K562 (cell line): ENCODE results near the gene DNAI7. TPM values are rescaled to one million over a fixed set of nuclear protein-coding genes. Genes with fewer than 3 reads are reported as not detected.

Experiments
- ATAC-seq: fragments of 200-7000 bp; cut with Tn5 transposase; 3 replicates; pipeline ENCODE4 v1.9.1; 2020; ENCODE audit warnings: moderate library complexity
- BruUV-seq: library from RNA; stranded (reverse); fragments of 400-500 nt; replicated peaks from 2 replicates; lab custom pipeline; 2021; lab: Mats Ljungman, UMichigan
- CTCF ChIA-PET: fragments of 300-600 bp; formaldehyde crosslinking; extraction: SDS; loops from one replicate; lab custom pipeline; 2021; ENCODE audit warnings: low intra/inter-chr PET ratio; lab: Yijun Ruan, JAX
- POLR2A ChIA-PET: fragments of 300-600, 350-650 bp; sonication (Branson Sonifier 250); formaldehyde crosslinking; extraction: SDS; loops from one replicate; lab custom pipeline; 2021; ENCODE audit warnings: antibody characterized with exemption, inconsistent platforms; lab: Yijun Ruan, JAX
- DNase-seq, 4 experiments: peaks; one replicate each; pipeline versions ENCODE4 v3.0.0 to v3.0.0-alpha.2; 2011 to 2018; ENCODE audit warnings: low spot score in 3 of 4, mixed read lengths in 3 of 4; ENCODE audit errors: extremely low read depth in 1 of 4
- FAIRE-seq: peaks from 2 replicates; lab custom pipeline; 2011; peaks lifted over from hg19 to GRCh38; lab: Jason Lieb, UNC
- H2AFZ ChIP-seq: 2 replicates; pipeline ENCODE4 v1.6.0; 2011; ENCODE audit warnings: low read depth, low read length, control low read depth, inconsistent platforms
- H3K27ac ChIP-seq: fragments of 200-600 bp; 3 replicates; pipeline ENCODE4 v1.8.0; 2011; ENCODE audit warnings: low read depth, mild to moderate bottlenecking, control low read depth, inconsistent platforms, low read length, moderate library complexity, mixed read lengths; ENCODE audit errors: extremely low read depth
- H3K27me3 ChIP-seq, 2 experiments: fragments of 300-600 bp in 1 of 2; 2 replicates in 1 of 2; 3 replicates in 1 of 2; pipeline versions ENCODE4 v1.6.0 to v1.8.0; 2011; ENCODE audit warnings: inconsistent platforms in 2 of 2, low read length in 2 of 2, mild to moderate bottlenecking in 1 of 2, mixed read lengths in 1 of 2, moderate library complexity in 1 of 2; ENCODE audit not compliant: control insufficient read depth in 2 of 2, insufficient read depth in 2 of 2
- H3K36me3 ChIP-seq: fragments of 300-600 bp; 3 replicates; pipeline ENCODE4 v1.8.0; 2011; ENCODE audit warnings: mild to moderate bottlenecking, low read length, inconsistent platforms; ENCODE audit not compliant: control insufficient read depth, insufficient read depth
- H3K4me1 ChIP-seq, 2 experiments: fragments of 200-600 bp in 1 of 2; replicated peaks in 1 of 2; 2 replicates in 1 of 2; 3 replicates in 1 of 2; pipeline versions ENCODE4 v1.5.1 to v1.8.0; 2011; ENCODE audit warnings: inconsistent platforms in 2 of 2, low read length in 2 of 2, mild to moderate bottlenecking in 1 of 2, mixed read lengths in 1 of 2, moderate library complexity in 1 of 2; ENCODE audit not compliant: control insufficient read depth in 2 of 2, insufficient read depth in 2 of 2
- H3K4me2 ChIP-seq: 2 replicates; pipeline ENCODE4 v1.6.1; 2011; ENCODE audit warnings: low read length, control low read depth, inconsistent platforms, mixed read lengths; ENCODE audit not compliant: insufficient read depth
- H3K4me3 ChIP-seq: fragments of 200-600 bp; sonication (generic), shearing (Covaris generic); 2 replicates; pipeline ENCODE4 v1.5.1; 2016; ENCODE audit warnings: control low read depth, inconsistent platforms
- H3K79me2 ChIP-seq: fragments of 200-600 bp; 3 replicates; pipeline ENCODE4 v1.8.0; 2011; ENCODE audit warnings: low read length, inconsistent platforms; ENCODE audit not compliant: control insufficient read depth, insufficient read depth
- H3K9ac ChIP-seq, 2 experiments: 2 replicates each; pipeline versions ENCODE4 v1.6.0 to v1.6.1; 2011; ENCODE audit warnings: low read depth in 2 of 2, low read length in 2 of 2, control low read depth in 1 of 2, inconsistent platforms in 1 of 2, mild to moderate bottlenecking in 1 of 2, mixed read lengths in 1 of 2; ENCODE audit not compliant: insufficient read depth in 1 of 2
- H3K9me1 ChIP-seq: one replicate; pipeline ENCODE4 v1.6.0; 2011; ENCODE audit warnings: inconsistent platforms, mild to moderate bottlenecking, low read length, moderate library complexity; ENCODE audit not compliant: control insufficient read depth, insufficient read depth
- H3K9me3 ChIP-seq: replicated peaks from 2 replicates; pipeline ENCODE4 v1.5.1; 2011; ENCODE audit warnings: low read depth, low read length, inconsistent platforms; ENCODE audit not compliant: control insufficient read depth, insufficient read depth
- H4K20me1 ChIP-seq: replicated peaks from 2 replicates; pipeline ENCODE4 v1.6.1; 2011; ENCODE audit warnings: low read length, inconsistent platforms, mixed read lengths; ENCODE audit not compliant: control insufficient read depth, insufficient read depth
- BDP1 ChIP-seq: IDR thresholded peaks from 3 replicates; pipeline ENCODE4 v1.6.1; 2011; ENCODE audit not compliant: insufficient read length, insufficient read depth
- ESRRA ChIP-seq: fragments of 450-650 bp; IDR thresholded peaks from 2 replicates; pipeline ENCODE4 v1.6.1; 2014; ENCODE audit warnings: low read depth, mild to moderate bottlenecking, moderate library complexity, borderline replicate concordance
- FOXK2 ChIP-seq, 2 experiments: fragments of 450-650 bp; IDR thresholded peaks in 1 of 2; conservative IDR thresholded peaks in 1 of 2; 2 replicates each; pipeline ENCODE4 v1.6.1; 2016; ENCODE audit warnings: low read depth in 2 of 2, mild to moderate bottlenecking in 1 of 2
- NFE2L1 ChIP-seq: fragments of 450-650 bp; IDR thresholded peaks from 2 replicates; pipeline ENCODE4 v1.6.1; 2016; ENCODE audit warnings: missing genetic modification characterization, low read depth, mild to moderate bottlenecking, missing compliant biosample characterization, moderate library complexity, borderline replicate concordance
- NRF1 ChIP-seq, 2 experiments: fragments of 450-650 bp; IDR thresholded peaks in 1 of 2; conservative IDR thresholded peaks in 1 of 2; 2 replicates each; pipeline ENCODE4 v1.6.1; 2014; ENCODE audit warnings: mild to moderate bottlenecking in 2 of 2
- RBBP5 ChIP-seq: fragments of 200-600 bp; sonication (generic); IDR thresholded peaks from 2 replicates; pipeline ENCODE4 v1.6.1; 2012; ENCODE audit warnings: borderline replicate concordance, mild to moderate bottlenecking, low read length, control low read depth, inconsistent platforms; ENCODE audit not compliant: insufficient read depth, poor library complexity, severe bottlenecking
- RHOXF2B ChIP-seq: fragments of 250-450 bp; sonication (Bioruptor Pico); conservative IDR thresholded peaks from 2 replicates; pipeline ENCODE4 v1.5.1; 2021
- SRSF7 ChIP-seq: fragments of 200-400 bp; formaldehyde crosslinking; optimal IDR thresholded peaks from 2 replicates; pipeline ENCODE3; 2017; ENCODE audit warnings: mild to moderate bottlenecking, low read depth, low read length
- VEZF1 ChIP-seq: fragments of 200-800 bp; sonication (Bioruptor generic); IDR thresholded peaks from 2 replicates; pipeline ENCODE4 v1.6.1; 2017; ENCODE audit warnings: missing genetic modification characterization, missing compliant biosample characterization
- ZNF324 ChIP-seq: fragments of 250-450 bp; sonication (Bioruptor Pico); IDR thresholded peaks from 2 replicates; pipeline ENCODE4 v1.4.0; 2020; ENCODE audit warnings: mild to moderate bottlenecking
- ZNF609 ChIP-seq: sonication (generic); formaldehyde crosslinking; IDR thresholded peaks from 2 replicates; pipeline ENCODE4 v1.8.1; 2023; ENCODE audit warnings: missing genetic modification reagents, mild to moderate bottlenecking, borderline replicate concordance
- ZNF778 ChIP-seq: fragments of 450-650 bp; formaldehyde crosslinking; IDR thresholded peaks from 2 replicates; pipeline ENCODE4 v1.4.0; 2020; ENCODE audit warnings: mild to moderate bottlenecking, moderate library complexity
- WGBS: fragments of 100-300 bp; shearing (Covaris generic); methylation state at CpG from one replicate; pipeline ENCODE4 v1.1.6; 2016; ENCODE audit warnings: low coverage, mixed read lengths; ENCODE audit not compliant: insufficient coverage; ENCODE audit errors: missing lambda C conversion rate; 5-methylcytosine and 5-hydroxymethylcytosine counted together
- in situ Hi-C: fragments of 300-500 bp; cut with MboI; formaldehyde crosslinking; loops from 4 replicates; pipeline ENCODE4 v1.15.0; 2018; ENCODE audit warnings: inconsistent platforms, mixed read lengths
- intact Hi-C: fragments of 100-400 bp; cut with micrococcal nuclease; formaldehyde crosslinking; loops from 2 replicates; pipeline ENCODE4 v1.14.2; 2022
- polyA plus RNA-seq, 8 experiments: library from polyadenylated mRNA; depleted of rRNA in 4 of 8; stranded (reverse) in 5 of 8; unstranded in 3 of 8; fragments of >200 nt; fragmentation: Nextera tagmentation in 2 of 8; fragmentation: Illumina TruSeq in 1 of 8; extraction: Ambion mirVana in 2 of 8; extraction: Trizol in 1 of 8; gene quantifications; 2 replicates each; pipeline versions ENCODE4 v1.2.1 to v1.2.3, GENCODE V29; 2011 to 2014; ENCODE audit warnings: inconsistent platforms in 1 of 8, missing spikeins in 1 of 8
- total RNA-seq, 7 experiments: library from RNA; depleted of rRNA in 6 of 7; stranded (reverse); fragments of >200 nt in 6 of 7; fragmentation: Illumina TruSeq in 2 of 7; extraction: Trizol in 2 of 7; gene quantifications; 2 replicates each; pipeline versions ENCODE4 v1.2.1 to v1.2.3, GENCODE V29; 2011 to 2021; ENCODE audit warnings: low replicate concordance in 1 of 7
- TF ChIP-seq, protein P1 (sequence below): fragments of 250-450 bp; sonication (Bioruptor Pico); IDR thresholded peaks from 2 replicates; pipeline ENCODE4 v1.8.0; 2021; ENCODE audit warnings: borderline replicate concordance, mild to moderate bottlenecking, moderate library complexity; ENCODE audit not compliant: poor library complexity, severe bottlenecking

Gene DNAI7
- total and polyA plus RNA-seq, 9 of the 15 experiments (the other 6 are each of a cell fraction or from before 2014, with no cell fraction given) = 0.06 to 0.76 (median 0.17) TPM; not detected in 1

GRCh38 chr12:25184132-25184531, 10.8 kb downstream of the DNAI7 start:
- Histone ChIP-seq H3K9ac (no peak overlapping the region), H4K20me1 (no peaks in the 10 kb centered on the region), H3K27ac (no peak overlapping the region), H3K9me1 (no peaks in the 10 kb centered on the region), H3K27me3 (no peaks in the 10 kb centered on the region; a peak in 1 of 5 replicates), H3K9me3 (no peaks in the 10 kb centered on the region), H3K4me2 (no peak overlapping the region), H2AFZ (no peak overlapping the region), H3K79me2 (no peaks in the 10 kb centered on the region), H3K36me3 (no peaks in the 10 kb centered on the region), H3K4me3 (no peak overlapping the region), H3K4me1 (no peaks in the 10 kb centered on the region)
- intact Hi-C loops (no loop called here), in situ Hi-C loops (no loop called here)
- FAIRE-seq (no peak), DNase-seq (no peak), ATAC-seq (no peak)
- BruUV-seq = no TSS peak
- ChIA-PET CTCF (no interaction called here), POLR2A (interaction anchor here (0.7 to 1.4 kb wide), 2 partner anchors 11 to 1470 kb away, joined by 3 to 4 read pairs; partner anchors contain the start of genes DNAI7 and ETFRF1)
- WGBS = 0% methylated on average over 2 of the region's 2 CpGs
- TF ChIP-seq SRSF7 (no peak), ZNF778 (CRISPR knock-in tag) (no peak), BDP1 (no peak), RBBP5 (no peak), NRF1 (conservative IDR thresholded peaks at IDR 0.05 in 1 of 2, IDR thresholded peaks at IDR 0.05 in 1 of 2) (no peak), FOXK2 (conservative IDR thresholded peaks at IDR 0.05 in 1 of 2, IDR thresholded peaks at IDR 0.05 in 1 of 2; ENCODE audit: low read depth in 2 of 2) (no peak), RHOXF2B (CRISPR knock-in tag) (no peak), NFE2L1 (tag) (no peak), ZNF609 (no peak), ZNF324 (no peak), ESRRA (no peak), VEZF1 (CRISPR knock-in tag) (no peak)
- TF ChIP-seq, protein P1, sequence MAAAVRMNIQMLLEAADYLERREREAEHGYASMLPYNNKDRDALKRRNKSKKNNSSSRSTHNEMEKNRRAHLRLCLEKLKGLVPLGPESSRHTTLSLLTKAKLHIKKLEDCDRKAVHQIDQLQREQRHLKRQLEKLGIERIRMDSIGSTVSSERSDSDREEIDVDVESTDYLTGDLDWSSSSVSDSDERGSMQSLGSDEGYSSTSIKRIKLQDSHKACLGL (CRISPR knock-in tag) = no peak
